Measurements from ENCODE around the gene EEF1AKMT3. TPM values are rescaled to one million over a fixed set of nuclear protein-coding genes. Genes with fewer than 3 reads are reported as not detected.
A peak's percentile ranks its signal among the peaks of the same experiment; 100 is the strongest.

EEF1AKMT3 gene
- total and polyA plus RNA-seq, 9 of the 15 experiments (the other 6 are each of a cell fraction or from before 2014, with no cell fraction given) = 4.1 to 17.2 (median 7.9) TPM

GRCh38 chr12:57751788-57752667, 20.4 kb upstream of the EEF1AKMT3 start, which contains the start of gene CDK4 (continued):
- peak; percentile 51; the same call in 1 of the 2 replicates for TF ChIP-seq CHD2 (IDR thresholded peaks at IDR 0.05; ENCODE audit: low read depth, low read length)
- peak; percentile 89 for TF ChIP-seq MYC (IDR thresholded peaks at IDR 0.05; ENCODE audit: low read depth, low read length)
- peak; percentile 98 for TF ChIP-seq MYC (CRISPR knock-in tag; IDR thresholded peaks at IDR 0.05; ENCODE audit: borderline replicate concordance, low read depth)
- peak; percentile 88 for TF ChIP-seq JUN (IDR thresholded peaks at IDR 0.05; ENCODE audit: borderline replicate concordance, low read depth, low read length)
- TF ChIP-seq JUN (CRISPR knock-in tag; IDR thresholded peaks at IDR 0.05; ENCODE audit: borderline replicate concordance) = peak; percentile 82; the same call in 1 of the 2 replicates
- peak; percentile 83 for TF ChIP-seq SREBF1 (IDR thresholded peaks at IDR 0.05; ENCODE audit: borderline replicate concordance, low read depth, low read length)
- no peak for TF ChIP-seq ZNF140 (CRISPR knock-in tag; IDR thresholded peaks at IDR 0.05)
- TF ChIP-seq MITF (IDR thresholded peaks at IDR 0.05) = peak; percentile 97
- no peak for TF ChIP-seq FOXA3 (CRISPR knock-in tag; conservative IDR thresholded peaks at IDR 0.05 in 1 of 2, IDR thresholded peaks at IDR 0.05 in 1 of 2)
- TF ChIP-seq RFX7 (CRISPR knock-in tag; IDR thresholded peaks at IDR 0.05) = no peak
- no peak for TF ChIP-seq BRF2 (IDR thresholded peaks at IDR 0.05; ENCODE audit: borderline replicate concordance, insufficient read depth, insufficient read length)
- no peak for TF ChIP-seq ILK (tag; IDR thresholded peaks at IDR 0.05; ENCODE audit: borderline replicate concordance, low read depth)
- TF ChIP-seq CEBPB (tag; IDR thresholded peaks at IDR 0.05) = peak; percentile 84
- no peak for TF ChIP-seq ZNF408 (CRISPR knock-in tag; IDR thresholded peaks at IDR 0.05; ENCODE audit: low read depth)
- no peak for TF ChIP-seq ZNF280A (IDR thresholded peaks at IDR 0.05; ENCODE audit: low read depth, partially characterized antibody)
- TF ChIP-seq STAT6 (CRISPR knock-in tag; IDR thresholded peaks at IDR 0.05) = peak; percentile 85; the same call in 1 of the 2 replicates
- TF ChIP-seq SMARCE1 (IDR thresholded peaks at IDR 0.05) = peak; percentile 87
- TF ChIP-seq ZNF121 (CRISPR knock-in tag; conservative IDR thresholded peaks at IDR 0.05) = no peak
- TF ChIP-seq SUPT5H (IDR thresholded peaks at IDR 0.05) = peak; percentile 85
- TF ChIP-seq IFI16 (CRISPR knock-in tag; IDR thresholded peaks at IDR 0.05) = no peak

Data from K562 (cell line).